HL-60 (cell line): ENCODE data around the gene HOXB6.

Experiments
- DNase-seq, 2 experiments: peaks; one replicate each; pipeline ENCODE4 v3.0.0-alpha.2; 2010 to 2020; ENCODE audit warnings: low read depth in 1 of 2, low spot score in 1 of 2
- H3K27ac ChIP-seq: fragments of 250-450 bp; sonication (Bioruptor Pico); replicated peaks from 2 replicates; pipeline ENCODE4 v1.5.1; 2020; ENCODE audit warnings: mild to moderate bottlenecking, moderate library complexity
- H3K27me3 ChIP-seq: fragments of 250-450 bp; sonication (Bioruptor Pico); 2 replicates; pipeline ENCODE4 v1.5.1; 2021; ENCODE audit warnings: mild to moderate bottlenecking, moderate library complexity; ENCODE audit not compliant: insufficient read depth, poor library complexity, severe bottlenecking
- H3K4me3 ChIP-seq: replicated peaks from 2 replicates; pipeline ENCODE4 v1.5.1; 2011; ENCODE audit warnings: mild to moderate bottlenecking, control low read depth, low read length; ENCODE audit not compliant: insufficient read depth
- CTCF ChIP-seq: IDR thresholded peaks from one replicate; pipeline ENCODE4 v1.5.1; 2011; ENCODE audit warnings: low read length, control low read depth, inconsistent platforms; ENCODE audit not compliant: insufficient read depth
- GABPA ChIP-seq: IDR thresholded peaks from 2 replicates; pipeline ENCODE4 v1.6.1; 2012; ENCODE audit warnings: low read depth
- POLR2AphosphoS5 ChIP-seq: IDR thresholded peaks from 2 replicates; pipeline ENCODE4 v1.6.1; 2012; ENCODE audit warnings: low read depth
- REST ChIP-seq: IDR thresholded peaks from 2 replicates; pipeline ENCODE4 v1.6.1; 2012; ENCODE audit warnings: low read depth; ENCODE audit not compliant: insufficient replicate concordance
- SPI1 ChIP-seq: IDR thresholded peaks from 2 replicates; pipeline ENCODE4 v1.6.1; 2012; ENCODE audit warnings: low read depth, mild to moderate bottlenecking, borderline replicate concordance

Gene HOXB6

GRCh38 chr17:48592577-48592976, 12.2 kb downstream of the HOXB6 start:
- TF ChIP-seq REST (no peak), POLR2AphosphoS5 (no peak), CTCF (no peak), GABPA (no peak)
- peaks cover 75% of the 10 kb centered on the region for H3K27me3 ChIP-seq
- DNase-seq, result no peak
- H3K4me3 ChIP-seq, result no peak overlapping the region
- H3K27ac ChIP-seq, result no peak overlapping the region

- TF ChIP-seq REST (no peak), POLR2AphosphoS5 (no peak), CTCF (no peak), SPI1 (no peak), GABPA (no peak)
- H3K27ac ChIP-seq, result no peak overlapping the region
- H3K27me3 ChIP-seq, result peaks cover 75% of the 10 kb centered on the region
- no peak for DNase-seq
- no peak overlapping the region for H3K4me3 ChIP-seq
These were observed 12.7 kb downstream of the HOXB6 start for GRCh38 chr17:48592057-48592514.

- Histone ChIP-seq H3K27ac (no peak overlapping the region), H3K4me3 (no peak overlapping the region), H3K27me3 (peaks cover 75% of the 10 kb centered on the region)
- TF ChIP-seq GABPA (no peak), REST (no peak), SPI1 (no peak), CTCF (no peak)
- DNase-seq, result no peak
These were observed 13.3 kb downstream of the HOXB6 start for GRCh38 chr17:48591255-48592056.
